Motor neuron (in vitro differentiated cells): ENCODE data around the gene HMGN2. TPM values are rescaled to one million over a fixed set of nuclear protein-coding genes. Genes with fewer than 3 reads are reported as not detected.

Experiments used
- ATAC-seq, 8 experiments: fragments of 200-7000 bp; cut with Tn5 transposase; replicated peaks in 6 of 8; 2 replicates each; pipeline ENCODE4 v1.8.0; 2021; ENCODE audit warnings: mild to moderate bottlenecking in 8 of 8, moderate library complexity in 8 of 8
- H3K27ac ChIP-seq, 2 donors: fragments of 250-450 bp; sonication (Bioruptor Pico); 2 replicates each; pipeline ENCODE4 v1.9.0; 2021; ENCODE audit warnings: antibody characterized with exemption in 2 of 2, mild to moderate bottlenecking in 2 of 2, moderate library complexity in 1 of 2
- H3K4me1 ChIP-seq, 2 donors: fragments of 250-450 bp; sonication (Bioruptor Pico); replicated peaks in 1 of 2; 2 replicates each; pipeline ENCODE4 v1.6.1; 2021; ENCODE audit warnings: antibody characterized with exemption in 2 of 2, mild to moderate bottlenecking in 2 of 2, moderate library complexity in 1 of 2
- H3K4me3 ChIP-seq, 5 donors: fragments of 250-450 bp; sonication (Bioruptor Pico); 2 replicates each; pipeline ENCODE4 v1.9.0; 2021; ENCODE audit warnings: antibody characterized with exemption in 5 of 5, mild to moderate bottlenecking in 5 of 5, moderate library complexity in 4 of 5
- WGBS, 10 experiments: fragments of 450-650 bp; shearing (Covaris generic); methylation state at CpG; one replicate each; pipeline ENCODE4 v1.0.0; 2022; 5-methylcytosine and 5-hydroxymethylcytosine counted together
- in situ Hi-C, 9 experiments: fragments of 400-800 bp; cut with MboI; loops; one replicate each; pipeline ENCODE4 v1.15.0; 2021; ENCODE audit warnings: low sequenced_read_pairs in 9 of 9, low pct_unique_long_range_greater_than_20kb in 2 of 9; ENCODE audit not compliant: unreplicated experiment in 9 of 9
- total RNA-seq, 8 experiments: library from RNA; unstranded; fragments of 300-600 nt; gene quantifications; 2 replicates each; pipeline versions ENCODE4 v1.2.3 to v1.2.4, GENCODE V29; 2022

HMGN2 gene
- 1,000 to 10,000 TPM in 1 of 8 experiments, 100 to 1,000 TPM in 7; 105 to 1,573 (median 517) TPM for total RNA-seq

DNA sequence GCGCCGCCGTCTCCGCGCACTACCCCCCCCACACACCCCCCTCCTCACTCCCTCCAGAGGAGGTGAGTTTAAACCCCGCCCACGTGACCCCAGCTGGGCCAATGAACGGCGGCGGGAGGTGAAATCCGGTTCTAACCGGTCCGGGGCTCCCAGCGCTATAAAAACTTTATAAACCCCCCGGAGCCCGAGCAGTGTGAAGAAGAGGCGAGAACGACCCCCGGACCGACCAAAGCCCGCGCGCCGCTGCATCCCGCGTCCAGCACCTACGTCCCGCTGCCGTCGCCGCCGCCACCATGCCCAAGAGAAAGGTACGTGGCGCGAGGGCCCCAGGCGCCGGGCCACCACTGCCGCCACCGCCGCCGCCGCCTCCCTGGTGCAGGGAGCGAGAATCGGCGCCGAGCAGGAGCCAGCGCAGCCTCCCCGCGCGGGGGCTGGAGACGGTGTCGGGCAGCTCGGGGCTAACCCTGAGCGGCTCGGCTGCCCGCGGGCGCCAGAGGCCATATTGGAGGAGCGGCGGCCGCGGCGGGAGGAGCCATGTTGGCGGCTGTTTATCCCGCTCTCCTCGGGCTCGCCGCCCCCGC is at the start of gene HMGN2:
TSS of gene HMGN2 (plus strand) at position 121 of the 581 bp plus-strand sequence. CDS start at position 294, 173 bp downstream.
- Histone ChIP-seq H3K4me3 (peak within 1 kb of the TSS; percentile 68 to 96 (median 89)), H3K27ac (peak within 1 kb of the TSS; percentile 95 to 98), H3K4me1 (peaks cover 20 to 23% of the 10 kb centered on the region in 2 donors)
- 0 to 1% (median 0%) methylated on average over 3 to 18 of the region's 69 CpGs; no CpG with 5 or more reads in 7 of the 10 experiments for WGBS, 10 experiments
- ATAC-seq, result peak; percentile 60 to 77 (median 70)
- in situ Hi-C loops, result no loop called here

DNA sequence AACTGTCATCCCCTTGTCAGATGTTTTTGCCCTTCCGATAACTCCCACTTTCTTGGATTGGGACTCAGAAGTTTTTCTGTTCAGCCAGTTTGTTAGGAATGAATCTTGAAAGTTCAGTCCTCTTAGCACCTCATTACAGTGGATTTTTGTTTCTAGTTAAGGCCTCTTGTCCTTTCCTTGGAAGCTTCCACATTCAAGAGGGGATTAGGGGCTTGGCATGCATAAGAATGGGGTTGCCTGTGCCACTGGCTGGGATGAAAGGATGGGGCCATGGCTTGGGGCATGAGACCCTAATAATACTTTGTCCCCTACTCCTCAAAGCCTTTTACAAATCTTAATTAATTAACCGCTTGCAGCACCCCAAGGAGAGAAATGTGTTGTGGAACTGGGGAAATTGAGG is 42.5 kb upstream of the HMGN2 start:
- peaks cover 15 to 20% of the 10 kb centered on the region in 2 donors for H3K4me1 ChIP-seq
- 17 to 100% (median 58%) methylated on average over 1 to 2 of the region's 2 CpGs; no CpG with 5 or more reads in 1 of the 10 experiments for WGBS, 10 experiments
- ATAC-seq, result no peak
- no peak overlapping the region for H3K27ac ChIP-seq
- in situ Hi-C loops, result no loop called here
- no peak overlapping the region for H3K4me3 ChIP-seq

DNA sequence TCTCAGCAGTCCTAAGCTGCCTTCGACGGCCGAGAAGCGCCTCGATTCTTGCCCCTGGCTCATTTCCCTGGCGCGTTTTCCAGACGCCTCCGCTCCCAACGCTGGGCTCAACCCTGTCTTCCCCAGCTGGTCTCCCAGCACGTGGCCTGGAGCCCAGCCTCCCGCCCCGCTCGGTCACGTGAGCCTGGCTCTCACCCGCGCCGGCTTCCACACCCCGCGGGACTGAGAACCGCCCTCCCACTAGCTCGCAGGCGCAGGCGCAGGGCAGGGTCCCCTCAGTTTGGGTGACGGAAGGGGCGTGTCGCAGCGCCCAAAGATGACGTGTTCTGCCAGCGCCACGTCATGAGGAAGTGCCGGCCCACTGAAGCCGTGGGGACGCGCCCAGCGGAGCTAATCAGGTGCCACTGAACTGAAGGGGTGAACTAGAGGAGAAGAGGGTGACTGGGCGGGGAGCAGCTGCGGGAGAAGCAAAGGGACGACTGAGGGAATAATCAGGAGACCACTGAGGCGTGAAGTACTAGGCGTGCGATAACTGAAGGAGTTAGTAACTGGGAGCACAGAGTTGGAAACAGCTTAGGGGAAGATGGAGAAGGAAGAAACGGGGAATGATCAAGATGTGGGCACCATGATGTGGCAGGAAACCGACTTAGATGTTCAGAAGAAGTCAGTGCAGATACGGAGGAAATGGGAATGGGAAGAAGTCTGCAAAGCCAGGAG is 40.1 kb upstream of the HMGN2 start, which contains the start of gene DHDDS:
TSS of gene DHDDS (plus strand) at position 343 of the 717 bp plus-strand sequence. CDS start 625 bp downstream, outside the sequence.
- Histone ChIP-seq H3K4me3 (peak within 1 kb of the TSS; percentile 49 to 63 (median 53)), H3K4me1 (peaks cover 15 to 20% of the 10 kb centered on the region in 2 donors), H3K27ac (peak within 1 kb of the TSS; percentile 70 to 85)
- peak; percentile 93 to 98 (median 96) for ATAC-seq
- in situ Hi-C loops, result no loop called here
- WGBS, 10 experiments, result 0 to 20% (median 0%) methylated on average over 1 to 23 of the region's 45 CpGs; no CpG with 5 or more reads in 3 of the 10 experiments

DNA sequence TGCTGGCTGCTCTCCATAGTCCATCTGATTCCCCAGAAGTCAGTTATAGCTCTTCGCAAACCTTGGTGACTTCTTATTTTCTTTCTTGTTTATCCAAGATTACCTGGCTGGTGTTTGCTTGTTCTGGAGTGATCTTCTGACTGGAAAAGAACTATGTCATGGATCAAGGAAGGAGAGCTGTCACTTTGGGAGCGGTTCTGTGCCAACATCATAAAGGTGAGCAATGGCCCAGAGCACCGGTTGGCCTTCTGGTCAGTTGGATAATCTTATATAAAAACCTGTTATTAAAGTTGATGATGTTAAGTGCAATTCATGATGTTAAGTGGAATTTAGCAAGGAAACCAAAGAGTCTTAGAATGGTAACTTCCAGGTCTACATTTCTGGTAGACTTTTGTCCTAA is 39.4 kb upstream of the HMGN2 start:
- Histone ChIP-seq H3K27ac (peak overlapping the region; percentile 70 to 85), H3K4me3 (peak overlapping the region; percentile 49 to 63 (median 53)), H3K4me1 (peaks cover 15 to 20% of the 10 kb centered on the region in 2 donors)
- in situ Hi-C loops, result no loop called here
- 0 to 88% (median 66%) methylated on average over 1 to 3 of the region's 3 CpGs; no CpG with 5 or more reads in 1 of the 10 experiments for WGBS, 10 experiments
- no peak for ATAC-seq

DNA sequence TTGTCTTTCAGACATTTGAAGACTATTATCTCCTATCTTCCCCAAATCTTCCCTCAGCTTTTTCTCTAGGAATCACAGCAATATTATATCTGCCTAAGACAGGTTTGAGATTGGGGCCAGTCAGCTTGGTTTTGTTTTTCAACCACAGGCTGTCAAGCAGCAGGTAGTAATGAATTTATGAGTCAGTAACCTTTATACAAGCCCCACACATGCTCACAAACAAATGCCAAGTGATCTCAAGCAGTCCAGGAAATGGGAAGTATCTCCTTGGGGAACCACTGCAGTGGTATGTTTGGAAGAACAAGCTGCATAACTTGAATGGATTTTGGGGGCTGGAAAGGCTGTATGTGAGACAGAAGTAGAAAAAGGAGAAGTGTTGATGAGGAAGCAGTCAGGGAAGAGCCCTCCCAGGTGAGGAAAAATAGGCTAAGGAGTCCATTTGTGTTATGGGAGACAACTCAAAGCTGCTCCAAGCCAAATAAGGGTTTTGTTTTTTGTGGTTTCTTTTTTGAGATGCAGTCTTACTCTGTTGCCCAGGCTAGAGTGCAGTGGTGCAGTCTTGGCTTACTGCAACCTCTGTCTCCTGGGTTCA is 38.0 kb upstream of the HMGN2 start:
- Histone ChIP-seq H3K4me1 (peaks cover 15 to 20% of the 10 kb centered on the region in 2 donors), H3K27ac (no peak overlapping the region), H3K4me3 (peak overlapping the region in 3 of 5 donors; percentile 2 to 63 (median 53))
- in situ Hi-C loops, result no loop called here
- no peak for ATAC-seq

DNA sequence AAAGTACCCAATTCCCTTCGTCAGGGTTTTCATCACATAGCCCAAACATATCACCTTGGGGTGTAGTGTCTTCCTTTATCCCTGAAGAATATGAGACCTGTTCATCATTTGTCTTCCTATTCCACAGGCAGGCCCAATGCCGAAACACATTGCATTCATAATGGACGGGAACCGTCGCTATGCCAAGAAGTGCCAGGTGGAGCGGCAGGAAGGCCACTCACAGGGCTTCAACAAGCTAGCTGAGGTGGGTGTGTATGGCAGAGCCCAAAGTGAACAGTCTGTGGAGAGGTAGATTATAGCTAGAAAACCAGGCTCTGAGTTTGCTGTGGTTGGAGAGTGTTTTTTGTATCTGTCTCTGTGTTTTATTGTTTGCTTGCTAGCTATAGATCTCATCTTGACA is 34.2 kb upstream of the HMGN2 start:
- Histone ChIP-seq H3K4me1 (peaks cover 6 to 8% of the 10 kb centered on the region in 2 donors), H3K4me3 (no peak overlapping the region), H3K27ac (no peak overlapping the region)
- no peak for ATAC-seq
- 71 to 100% (median 100%) methylated on average over 1 to 5 of the region's 6 CpGs; no CpG with 5 or more reads in 1 of the 10 experiments for WGBS, 10 experiments
- in situ Hi-C loops, result no loop called here

DNA sequence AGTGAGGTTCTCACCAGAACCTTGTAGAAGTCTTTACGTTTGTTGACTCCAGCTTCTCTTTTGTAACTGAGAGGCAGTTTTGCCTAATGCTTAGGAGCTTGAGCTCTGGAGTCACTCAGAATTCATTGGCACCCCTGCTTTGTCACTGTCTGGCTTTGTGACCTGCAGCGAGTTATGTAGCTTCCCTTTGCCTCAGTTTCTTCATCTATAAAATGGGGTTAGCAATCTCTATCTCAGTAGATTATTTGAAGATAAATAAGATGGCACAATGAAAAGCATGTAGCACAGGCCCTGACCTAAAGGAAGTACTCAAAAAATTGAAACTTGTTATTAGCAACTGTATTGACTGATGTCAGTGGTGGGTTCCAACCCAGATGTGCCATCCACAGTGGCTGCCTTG is 32.0 kb upstream of the HMGN2 start:
- WGBS, 10 experiments, result 67 to 100% (median 100%) methylated on average over 1 to 2 of the region's 2 CpGs; no CpG with 5 or more reads in 4 of the 10 experiments
- Histone ChIP-seq H3K4me3 (no peak overlapping the region), H3K27ac (no peak overlapping the region), H3K4me1 (no peaks in the 10 kb centered on the region)
- in situ Hi-C loops, result no loop called here
- no peak for ATAC-seq

DNA sequence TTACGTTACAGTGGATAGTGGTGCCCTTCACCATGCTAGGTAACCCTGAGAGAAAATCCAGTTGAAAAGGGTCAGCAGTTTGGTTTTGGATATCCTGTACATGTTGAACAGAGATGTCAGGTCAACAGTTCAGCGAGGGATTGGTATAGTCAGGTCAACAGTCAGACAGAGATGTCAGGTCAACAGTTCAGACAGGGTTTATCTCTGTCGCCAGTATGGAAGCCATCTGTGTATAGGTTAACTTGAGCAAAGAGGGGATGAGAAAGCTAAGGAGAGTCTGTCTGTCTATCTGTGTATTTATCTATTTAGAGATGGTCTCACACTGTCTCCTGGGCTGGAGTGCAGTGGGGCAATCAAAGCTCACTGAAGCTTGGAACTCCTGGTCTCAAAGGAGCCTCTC is 22.4 kb upstream of the HMGN2 start:
- H3K4me1 ChIP-seq, result no peaks in the 10 kb centered on the region
- in situ Hi-C loops, result no loop called here
- H3K4me3 ChIP-seq, result no peak overlapping the region
- 33 to 100% (median 94%) methylated on average over 1 to 3 of the region's 3 CpGs; no CpG with 5 or more reads in 1 of the 10 experiments for WGBS, 10 experiments
- no peak overlapping the region for H3K27ac ChIP-seq
- ATAC-seq, result no peak

DNA sequence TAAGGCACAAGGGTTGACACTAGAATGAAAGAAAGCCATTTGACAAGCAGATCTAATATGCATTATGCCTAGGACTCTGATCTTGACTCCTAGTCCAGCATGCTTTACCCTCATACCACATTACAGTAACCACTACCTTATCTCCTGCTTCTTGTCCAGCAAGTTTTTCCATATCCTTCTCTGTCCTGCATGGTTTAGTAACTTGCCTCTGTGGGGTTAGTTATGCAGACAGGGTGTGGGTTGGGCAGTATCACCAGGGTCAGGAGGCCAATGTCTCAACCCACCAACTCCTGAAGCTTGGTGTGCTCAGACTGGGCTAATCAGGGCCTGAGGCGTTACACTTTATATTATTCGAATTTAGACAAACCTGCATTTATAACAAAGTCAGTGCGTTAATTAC is 21.3 kb upstream of the HMGN2 start:
- Histone ChIP-seq H3K4me3 (no peak overlapping the region), H3K4me1 (no peaks in the 10 kb centered on the region), H3K27ac (no peak overlapping the region)
- in situ Hi-C loops, result no loop called here
- ATAC-seq, result peak in 2 of 8 experiments; percentile 58 to 70
- WGBS, 10 experiments, result 81 to 100% (median 93%) methylated on average over 1 to 3 of the region's 3 CpGs; no CpG with 5 or more reads in 7 of the 10 experiments

DNA sequence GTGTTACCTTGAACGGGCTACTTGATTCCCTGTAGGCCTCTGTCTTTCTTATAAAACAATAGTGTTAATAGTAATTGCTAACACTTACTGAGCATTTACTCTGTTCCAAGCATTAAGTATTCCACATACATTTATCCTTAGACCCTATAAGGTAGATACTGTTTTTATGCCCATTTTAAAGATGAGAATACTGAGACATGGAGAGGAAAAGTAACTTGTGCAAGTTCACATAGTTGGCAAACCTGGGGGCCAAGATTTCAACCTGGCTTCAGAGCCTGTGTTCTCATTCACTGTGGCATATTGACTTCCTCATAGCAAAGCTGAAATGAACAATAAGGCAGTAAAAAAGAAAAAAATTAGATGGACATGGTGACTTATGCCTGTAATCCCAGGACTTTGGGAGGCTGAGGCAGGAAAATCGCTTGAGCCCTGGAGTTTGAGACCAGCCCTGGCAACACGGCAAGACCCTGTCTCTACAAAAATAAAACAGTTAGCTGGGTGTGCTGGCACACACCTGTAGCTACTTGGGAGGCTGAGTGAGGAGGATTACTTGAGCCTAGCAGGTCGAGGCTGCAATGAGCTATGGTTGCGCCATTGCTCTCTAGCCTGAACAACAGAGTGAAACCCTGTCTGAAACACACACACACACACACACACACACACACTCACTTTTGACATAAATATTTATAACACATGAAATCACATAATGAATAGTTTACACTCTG is 19.6 kb upstream of the HMGN2 start:
- no peaks in the 10 kb centered on the region for H3K4me1 ChIP-seq
- no peak overlapping the region for H3K4me3 ChIP-seq
- in situ Hi-C loops, result no loop called here
- H3K27ac ChIP-seq, result no peak overlapping the region
- WGBS, 10 experiments, result 86 to 100% (median 96%) methylated on average over 1 to 5 of the region's 5 CpGs; no CpG with 5 or more reads in 1 of the 10 experiments
- no peak for ATAC-seq

DNA sequence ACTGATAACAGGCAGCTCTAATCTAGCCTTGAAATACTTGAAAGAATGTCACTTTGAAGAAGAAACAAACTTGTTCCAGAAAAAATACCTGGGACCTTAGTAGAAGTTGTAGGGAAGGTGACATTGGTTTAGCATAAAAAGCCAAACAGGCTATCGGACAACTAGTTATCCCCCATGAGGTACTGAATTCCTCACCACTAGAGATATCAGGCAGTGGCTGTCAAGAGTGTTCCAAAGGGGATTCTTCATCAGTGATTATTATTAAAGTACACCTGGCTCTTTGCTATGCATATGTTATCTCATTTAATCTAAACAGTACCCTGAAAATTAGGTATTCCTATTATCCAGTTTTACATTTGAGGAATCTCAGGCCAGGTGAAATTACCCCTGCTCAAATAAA is 13.1 kb upstream of the HMGN2 start:
- Histone ChIP-seq H3K4me1 (no peaks in the 10 kb centered on the region), H3K4me3 (no peak overlapping the region), H3K27ac (no peak overlapping the region)
- WGBS, 10 experiments, result 88 to 100% (median 100%) methylated on average over 1 of the region's 1 CpG; no CpG with 5 or more reads in 4 of the 10 experiments
- no peak for ATAC-seq
- in situ Hi-C loops, result no loop called here

DNA sequence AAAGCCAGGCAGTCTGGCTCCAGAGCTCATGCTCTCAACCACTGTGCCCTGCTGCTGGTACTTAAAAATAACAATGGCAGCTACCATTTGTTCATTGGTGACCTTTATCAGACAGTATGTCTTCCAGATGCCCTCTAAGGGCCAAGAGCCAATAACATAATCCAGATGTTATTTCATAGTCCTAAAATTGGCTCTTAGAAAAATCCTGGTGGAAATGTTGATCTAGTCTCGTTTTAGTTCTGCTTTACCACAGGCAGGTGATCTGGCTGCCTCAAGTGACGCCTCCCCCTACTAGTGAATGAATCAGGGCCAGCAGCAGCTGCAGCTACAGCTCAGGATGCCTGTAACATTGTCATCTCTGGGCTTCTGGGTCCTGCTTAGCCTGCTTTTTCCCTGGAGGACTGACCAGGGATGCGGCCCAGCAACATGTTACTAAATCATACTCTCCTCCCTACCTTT is 12.6 kb upstream of the HMGN2 start:
- H3K4me1 ChIP-seq, result no peaks in the 10 kb centered on the region
- H3K27ac ChIP-seq, result no peak overlapping the region
- H3K4me3 ChIP-seq, result no peak overlapping the region
- in situ Hi-C loops, result no loop called here
- ATAC-seq, result no peak
- 92 to 100% (median 100%) methylated on average over 1 to 3 of the region's 3 CpGs; no CpG with 5 or more reads in 5 of the 10 experiments for WGBS, 10 experiments
